ENCODE data around the gene WDR81. TPM values are rescaled to one million over a fixed set of nuclear protein-coding genes. Genes with fewer than 3 reads are reported as not detected.

The WDR81 gene
- total RNA-seq, 1 experiment from 2014 or later, result 17.3 TPM

DNA sequence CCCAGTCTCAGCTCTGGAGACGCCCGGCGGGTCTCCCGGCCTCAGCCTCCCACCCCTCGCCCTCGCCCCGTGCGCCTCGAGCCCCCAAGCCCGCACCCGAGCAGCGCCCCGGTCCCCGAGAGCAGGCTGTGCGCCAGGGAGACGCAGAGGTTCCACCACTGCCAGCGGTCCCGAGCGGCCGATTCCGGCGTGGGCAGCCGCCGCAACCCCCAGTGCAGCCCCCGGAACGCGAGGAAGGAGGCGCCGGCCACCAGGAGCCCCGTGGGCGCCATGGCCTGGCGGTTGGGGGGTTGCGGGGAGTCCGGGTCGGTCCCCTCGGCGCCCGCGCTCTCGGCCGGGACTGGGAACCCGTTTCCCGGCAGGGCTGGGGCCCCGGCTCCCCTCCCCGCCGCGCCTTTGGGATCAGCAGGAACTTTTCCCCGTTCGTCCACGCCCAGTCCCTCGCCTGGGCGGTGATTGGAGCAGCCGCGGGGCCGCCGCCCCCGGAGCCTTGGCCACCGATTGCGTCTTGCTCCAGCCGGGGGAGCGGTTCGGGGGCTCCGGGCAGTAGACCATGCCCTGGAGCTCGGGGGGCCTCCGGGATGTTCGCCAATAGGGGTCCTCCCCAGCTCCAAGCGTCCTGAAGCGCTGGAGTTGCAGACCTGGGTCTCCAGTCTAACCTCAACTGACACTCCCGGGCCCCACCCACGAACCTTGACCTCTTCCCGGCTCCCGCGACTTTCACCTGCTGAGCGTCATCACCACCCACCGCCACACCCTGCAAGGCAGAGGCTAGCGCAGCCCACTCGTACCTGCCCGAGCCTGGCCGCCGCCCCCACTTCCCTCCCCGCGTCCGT is 14.3 kb upstream of the WDR81 start, which contains the start of gene TLCD2 (continued):
- peak; percentile 78 for TF ChIP-seq EGR1 (IDR thresholded peaks at IDR 0.05; ENCODE audit: low read depth)

DNA sequence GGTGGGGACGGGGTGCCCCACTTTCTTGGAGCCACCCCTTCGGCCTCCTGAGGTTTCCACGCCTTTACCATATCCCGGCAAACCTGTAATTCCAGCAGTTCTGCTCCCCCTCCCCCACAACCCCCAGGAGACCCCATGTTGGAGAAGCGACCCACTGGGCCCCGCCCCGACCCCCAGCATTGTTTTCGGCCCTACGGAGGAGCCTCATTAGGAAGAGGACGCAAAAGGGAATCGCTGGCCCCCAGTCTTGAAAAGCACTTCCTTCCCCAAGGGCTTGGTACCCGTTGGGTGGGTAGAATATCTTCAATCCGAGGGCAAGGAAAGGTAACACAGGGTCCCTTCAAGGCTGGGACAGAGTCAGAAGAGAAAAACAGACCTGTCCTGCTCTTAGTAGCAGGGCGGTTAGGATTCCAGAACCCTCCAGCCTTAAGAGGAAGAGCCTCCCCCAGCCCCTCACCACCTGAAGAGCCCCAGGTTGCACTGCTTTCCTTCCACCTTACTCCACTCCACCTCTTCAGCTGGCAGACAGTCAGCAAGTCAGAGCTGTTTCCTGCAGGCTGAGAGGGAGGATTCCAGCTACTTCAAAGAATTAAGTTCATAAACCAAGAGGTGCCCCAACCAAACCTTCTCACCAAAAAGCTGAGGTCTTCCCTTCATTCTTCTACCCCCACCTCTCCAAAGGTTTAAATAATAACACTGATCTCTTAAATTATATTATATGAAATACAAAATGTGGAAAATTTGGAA is 13.5 kb upstream of the WDR81 start:
- ChIA-PET CTCF (no interaction called here), POLR2A (no interaction called here), RAD21 (ENCODE audit: low non-redundant PET in 1 of 2, low total read pairs in 2 of 2, uncharacterized antibody in 2 of 2, unreplicated experiment in 2 of 2) (interaction anchor here in 1 of 2 experiments (0.6 kb wide), 1 partner anchor 128 kb away, joined by 3 read pairs; no protein-coding TSS in a partner anchor)
- Histone ChIP-seq H4K20me1 (ENCODE audit: insufficient read depth) (no peaks in the 10 kb centered on the region), H3K4me1 (ENCODE audit: control insufficient read depth in 1 of 2, insufficient read depth in 2 of 2, low read length in 2 of 2) (peaks cover 32 to 59% of the 10 kb centered on the region in 2 experiments), H3K9ac (ENCODE audit: low read length) (peak overlapping the region; percentile 72), H3K27ac (ENCODE audit: low read depth, low read length) (peak overlapping the region; percentile 55; the same call in 1 of the 2 replicates), H3K9me3 (ENCODE audit: control insufficient read depth in 1 of 2, insufficient read depth in 1 of 2, low read depth in 1 of 2, low read length in 2 of 2) (no peaks in the 10 kb centered on the region), H3K27me3 (ENCODE audit: insufficient read depth, low read length) (no peaks in the 10 kb centered on the region), H2AFZ (ENCODE audit: low read depth, low read length, poor library complexity, severe bottlenecking) (no peak overlapping the region), H3K36me3 (ENCODE audit: control insufficient read depth in 1 of 2, insufficient read depth in 2 of 2, low read length in 2 of 2) (peaks cover 0 to 20% of the 10 kb centered on the region in 2 experiments; a peak in 1 of 4 replicates), H3K9me2 (ENCODE audit: insufficient read depth) (no peaks in the 10 kb centered on the region), H3K4me3 (replicated peaks in 1 of 2; ENCODE audit: low read depth in 1 of 2, low read length in 2 of 2) (peak overlapping the region; percentile 51 to 70), H3K4me2 (ENCODE audit: low read length) (peak overlapping the region; percentile 100), H3K79me2 (ENCODE audit: insufficient read depth, low read length) (peaks cover 33% of the 10 kb centered on the region; the same call in 1 of the 2 replicates)
- intact Hi-C loops (cut with micrococcal nuclease), result loop anchor here (10.0 kb wide), 1 partner anchor 694 kb away; the partner anchor contains the start of gene MNT
- no peak for DNase-seq (ENCODE audit: low read depth, low spot score)
- TF ChIP-seq RAD21 (IDR thresholded peaks at IDR 0.05; ENCODE audit: low read depth) (no peak), SIN3A (IDR thresholded peaks at IDR 0.05; ENCODE audit: low read depth) (no peak), POLR2A (IDR thresholded peaks at IDR 0.05; ENCODE audit: borderline replicate concordance, extremely low read depth, insufficient read depth, insufficient read length) (no peak), ZFX (IDR thresholded peaks at IDR 0.05) (no peak), ELF1 (IDR thresholded peaks at IDR 0.05; ENCODE audit: borderline replicate concordance, low read depth) (no peak), EZH2phosphoT487 (IDR thresholded peaks at IDR 0.05; ENCODE audit: borderline replicate concordance) (no peak), ZNF274 (IDR thresholded peaks at IDR 0.05; ENCODE audit: low read depth, low read length) (no peak)
- TF ChIP-seq, protein P1, sequence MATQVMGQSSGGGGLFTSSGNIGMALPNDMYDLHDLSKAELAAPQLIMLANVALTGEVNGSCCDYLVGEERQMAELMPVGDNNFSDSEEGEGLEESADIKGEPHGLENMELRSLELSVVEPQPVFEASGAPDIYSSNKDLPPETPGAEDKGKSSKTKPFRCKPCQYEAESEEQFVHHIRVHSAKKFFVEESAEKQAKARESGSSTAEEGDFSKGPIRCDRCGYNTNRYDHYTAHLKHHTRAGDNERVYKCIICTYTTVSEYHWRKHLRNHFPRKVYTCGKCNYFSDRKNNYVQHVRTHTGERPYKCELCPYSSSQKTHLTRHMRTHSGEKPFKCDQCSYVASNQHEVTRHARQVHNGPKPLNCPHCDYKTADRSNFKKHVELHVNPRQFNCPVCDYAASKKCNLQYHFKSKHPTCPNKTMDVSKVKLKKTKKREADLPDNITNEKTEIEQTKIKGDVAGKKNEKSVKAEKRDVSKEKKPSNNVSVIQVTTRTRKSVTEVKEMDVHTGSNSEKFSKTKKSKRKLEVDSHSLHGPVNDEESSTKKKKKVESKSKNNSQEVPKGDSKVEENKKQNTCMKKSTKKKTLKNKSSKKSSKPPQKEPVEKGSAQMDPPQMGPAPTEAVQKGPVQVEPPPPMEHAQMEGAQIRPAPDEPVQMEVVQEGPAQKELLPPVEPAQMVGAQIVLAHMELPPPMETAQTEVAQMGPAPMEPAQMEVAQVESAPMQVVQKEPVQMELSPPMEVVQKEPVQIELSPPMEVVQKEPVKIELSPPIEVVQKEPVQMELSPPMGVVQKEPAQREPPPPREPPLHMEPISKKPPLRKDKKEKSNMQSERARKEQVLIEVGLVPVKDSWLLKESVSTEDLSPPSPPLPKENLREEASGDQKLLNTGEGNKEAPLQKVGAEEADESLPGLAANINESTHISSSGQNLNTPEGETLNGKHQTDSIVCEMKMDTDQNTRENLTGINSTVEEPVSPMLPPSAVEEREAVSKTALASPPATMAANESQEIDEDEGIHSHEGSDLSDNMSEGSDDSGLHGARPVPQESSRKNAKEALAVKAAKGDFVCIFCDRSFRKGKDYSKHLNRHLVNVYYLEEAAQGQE (IDR thresholded peaks at IDR 0.05; ENCODE audit: low read depth), result no peak
- TF ChIP-seq, protein P2, sequence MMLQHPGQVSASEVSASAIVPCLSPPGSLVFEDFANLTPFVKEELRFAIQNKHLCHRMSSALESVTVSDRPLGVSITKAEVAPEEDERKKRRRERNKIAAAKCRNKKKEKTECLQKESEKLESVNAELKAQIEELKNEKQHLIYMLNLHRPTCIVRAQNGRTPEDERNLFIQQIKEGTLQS (IDR thresholded peaks at IDR 0.05), result no peak
- TF ChIP-seq, protein P3, sequence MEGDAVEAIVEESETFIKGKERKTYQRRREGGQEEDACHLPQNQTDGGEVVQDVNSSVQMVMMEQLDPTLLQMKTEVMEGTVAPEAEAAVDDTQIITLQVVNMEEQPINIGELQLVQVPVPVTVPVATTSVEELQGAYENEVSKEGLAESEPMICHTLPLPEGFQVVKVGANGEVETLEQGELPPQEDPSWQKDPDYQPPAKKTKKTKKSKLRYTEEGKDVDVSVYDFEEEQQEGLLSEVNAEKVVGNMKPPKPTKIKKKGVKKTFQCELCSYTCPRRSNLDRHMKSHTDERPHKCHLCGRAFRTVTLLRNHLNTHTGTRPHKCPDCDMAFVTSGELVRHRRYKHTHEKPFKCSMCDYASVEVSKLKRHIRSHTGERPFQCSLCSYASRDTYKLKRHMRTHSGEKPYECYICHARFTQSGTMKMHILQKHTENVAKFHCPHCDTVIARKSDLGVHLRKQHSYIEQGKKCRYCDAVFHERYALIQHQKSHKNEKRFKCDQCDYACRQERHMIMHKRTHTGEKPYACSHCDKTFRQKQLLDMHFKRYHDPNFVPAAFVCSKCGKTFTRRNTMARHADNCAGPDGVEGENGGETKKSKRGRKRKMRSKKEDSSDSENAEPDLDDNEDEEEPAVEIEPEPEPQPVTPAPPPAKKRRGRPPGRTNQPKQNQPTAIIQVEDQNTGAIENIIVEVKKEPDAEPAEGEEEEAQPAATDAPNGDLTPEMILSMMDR (IDR thresholded peaks at IDR 0.05 in 2 of 3, conservative IDR thresholded peaks at IDR 0.05 in 1 of 3; ENCODE audit: borderline replicate concordance in 1 of 3, insufficient read depth in 1 of 3, low read depth in 2 of 3, low read length in 2 of 3), result no peak
- no peak for ATAC-seq
- TSS peak; percentile 71 for BruUV-seq (replicated peaks)
